Measurements from ENCODE around the gene HEXB. TPM values are rescaled to one million over a fixed set of nuclear protein-coding genes. Genes with fewer than 3 reads are reported as not detected.

Gene HEXB
- total RNA-seq, 1 experiment from 2014 or later = 84.6 TPM

GRCh38 chr5:74679966-74680365 lies 5.1 kb upstream of the HEXB start:
- intact Hi-C loops (cut with micrococcal nuclease; ENCODE audit: unreplicated experiment) = loop anchor here (10.0 kb wide), 1 partner anchor 655 kb away; the partner anchor contains the start of gene HMGCR
- Histone ChIP-seq H3K27ac (no peak overlapping the region), H3F3A (ENCODE audit: insufficient read depth, low read depth) (peaks cover 9% of the 10 kb centered on the region; the same call in 1 of the 2 replicates), H3K4me1 (replicated peaks; ENCODE audit: insufficient read depth) (0 out of 2 replicates have a peak, but pooled peaks cover 7% of the 10 kb centered on the region), H3K4me2 (no peak overlapping the region; the same call in 1 of the 2 replicates), H3K36me3 (ENCODE audit: low read depth) (no peaks in the 10 kb centered on the region), H4K20me1 (ENCODE audit: insufficient read depth) (no peaks in the 10 kb centered on the region), H3K79me2 (ENCODE audit: low read depth) (no peaks in the 10 kb centered on the region), H3K9me2 (ENCODE audit: insufficient read depth) (no peaks in the 10 kb centered on the region), H3K9me3 (ENCODE audit: insufficient read depth, low read depth) (no peaks in the 10 kb centered on the region), H2AFZ (no peak overlapping the region), H3K4me3 (no peak overlapping the region), H3K27me3 (ENCODE audit: insufficient read depth, low read depth) (no peaks in the 10 kb centered on the region)
- no TSS peak for BruUV-seq (replicated peaks)
- POLR2A ChIA-PET (ENCODE audit: unreplicated experiment) = no interaction called here
- CTCF ChIA-PET = no interaction called here
- DNase-seq = no peak
- no peak for TF ChIP-seq CTCF (conservative IDR thresholded peaks at IDR 0.05)
- no peak for TF ChIP-seq EZH2 (IDR thresholded peaks at IDR 0.05; ENCODE audit: low read depth)

GRCh38 chr5:74685979-74686631 lies 1.1 kb downstream of the HEXB start:
- Histone ChIP-seq H2AFZ (peak overlapping the region; percentile 99), H3K4me2 (peak overlapping the region; percentile 88), H4K20me1 (ENCODE audit: insufficient read depth) (no peaks in the 10 kb centered on the region), H3K27ac (no peak overlapping the region), H3K36me3 (ENCODE audit: low read depth) (peaks cover 16% of the 10 kb centered on the region; the same call in 1 of the 2 replicates), H3K9me2 (ENCODE audit: insufficient read depth) (no peaks in the 10 kb centered on the region), H3K4me3 (peak overlapping the region; percentile 78), H3K79me2 (ENCODE audit: low read depth) (peaks cover 22% of the 10 kb centered on the region), H3K4me1 (replicated peaks; ENCODE audit: insufficient read depth) (peaks cover 17% of the 10 kb centered on the region), H3F3A (ENCODE audit: insufficient read depth, low read depth) (peaks cover 2% of the 10 kb centered on the region; the same call in 1 of the 2 replicates), H3K9me3 (ENCODE audit: insufficient read depth, low read depth) (no peaks in the 10 kb centered on the region), H3K27me3 (ENCODE audit: insufficient read depth, low read depth) (no peaks in the 10 kb centered on the region)
- POLR2A ChIA-PET (ENCODE audit: unreplicated experiment) = interaction anchor here (0.5 to 0.8 kb wide), 2 partner anchors 81 to 111 kb away, joined by 3 to 4 read pairs; partner anchors contain the start of genes GFM2 and NSA2
- CTCF ChIA-PET = interaction anchor here (0.5 to 1.1 kb wide), 2 partner anchors 9 to 784 kb away, joined by 3 read pairs; no protein-coding TSS in a partner anchor
- no peak for DNase-seq
- no peak for TF ChIP-seq CTCF (conservative IDR thresholded peaks at IDR 0.05)
- no peak for TF ChIP-seq EZH2 (IDR thresholded peaks at IDR 0.05; ENCODE audit: low read depth)
- BruUV-seq (replicated peaks) = TSS peak; percentile 37
- intact Hi-C loops (cut with micrococcal nuclease; ENCODE audit: unreplicated experiment) = no loop called here

- H2AFZ ChIP-seq = no peak overlapping the region
- H3K27me3 ChIP-seq (ENCODE audit: insufficient read depth, low read depth) = no peaks in the 10 kb centered on the region
- TF ChIP-seq EZH2 (IDR thresholded peaks at IDR 0.05; ENCODE audit: low read depth) (no peak), CTCF (conservative IDR thresholded peaks at IDR 0.05) (no peak)
- peaks cover 2% of the 10 kb centered on the region; the same call in 1 of the 2 replicates for H3F3A ChIP-seq (ENCODE audit: insufficient read depth, low read depth)
- no peak for DNase-seq
- no peaks in the 10 kb centered on the region for H3K9me3 ChIP-seq (ENCODE audit: insufficient read depth, low read depth)
- peaks cover 17% of the 10 kb centered on the region for H3K4me1 ChIP-seq (replicated peaks; ENCODE audit: insufficient read depth)
- H4K20me1 ChIP-seq (ENCODE audit: insufficient read depth) = no peaks in the 10 kb centered on the region
- H3K4me2 ChIP-seq = peak overlapping the region; percentile 88
- no peak overlapping the region for H3K27ac ChIP-seq
- H3K9me2 ChIP-seq (ENCODE audit: insufficient read depth) = no peaks in the 10 kb centered on the region
- ChIA-PET CTCF (no interaction called here), POLR2A (ENCODE audit: unreplicated experiment) (no interaction called here)
- H3K36me3 ChIP-seq (ENCODE audit: low read depth) = peaks cover 23% of the 10 kb centered on the region; the same call in 1 of the 2 replicates
- BruUV-seq (replicated peaks) = no TSS peak
- intact Hi-C loops (cut with micrococcal nuclease; ENCODE audit: unreplicated experiment) = no loop called here
- no peak overlapping the region for H3K4me3 ChIP-seq
- peaks cover 22% of the 10 kb centered on the region for H3K79me2 ChIP-seq (ENCODE audit: low read depth)
Observed at GRCh38 chr5:74686962-74687751, 2.1 kb downstream of the HEXB start.
